ENCODE results near the gene PKNOX1.
"Not testable (repeated sequence)": the region's sequence is repeated elsewhere in the genome, so short reads cannot be mapped to it uniquely, and the experiment has no call there.

The PKNOX1 gene

GRCh38 chr21:42989816-42990650, 15.7 kb downstream of the PKNOX1 start:
- Histone ChIP-seq H3K9me3 (ENCODE audit: control insufficient read depth, low read depth, low read length) (no peaks in the 10 kb centered on the region), H3K27me3 (ENCODE audit: control insufficient read depth, insufficient read depth, low read length) (no peaks in the 10 kb centered on the region), H3K4me1 (ENCODE audit: control insufficient read depth, low read depth, low read length) (peaks cover 4% of the 10 kb centered on the region), H3K9ac (ENCODE audit: low read length) (no peak overlapping the region), H3K4me3 (ENCODE audit: low read length) (no peak overlapping the region), H3K27ac (ENCODE audit: low read length) (no peak overlapping the region), H3K36me3 (ENCODE audit: control insufficient read depth, low read depth, low read length) (no peaks in the 10 kb centered on the region)

DNA sequence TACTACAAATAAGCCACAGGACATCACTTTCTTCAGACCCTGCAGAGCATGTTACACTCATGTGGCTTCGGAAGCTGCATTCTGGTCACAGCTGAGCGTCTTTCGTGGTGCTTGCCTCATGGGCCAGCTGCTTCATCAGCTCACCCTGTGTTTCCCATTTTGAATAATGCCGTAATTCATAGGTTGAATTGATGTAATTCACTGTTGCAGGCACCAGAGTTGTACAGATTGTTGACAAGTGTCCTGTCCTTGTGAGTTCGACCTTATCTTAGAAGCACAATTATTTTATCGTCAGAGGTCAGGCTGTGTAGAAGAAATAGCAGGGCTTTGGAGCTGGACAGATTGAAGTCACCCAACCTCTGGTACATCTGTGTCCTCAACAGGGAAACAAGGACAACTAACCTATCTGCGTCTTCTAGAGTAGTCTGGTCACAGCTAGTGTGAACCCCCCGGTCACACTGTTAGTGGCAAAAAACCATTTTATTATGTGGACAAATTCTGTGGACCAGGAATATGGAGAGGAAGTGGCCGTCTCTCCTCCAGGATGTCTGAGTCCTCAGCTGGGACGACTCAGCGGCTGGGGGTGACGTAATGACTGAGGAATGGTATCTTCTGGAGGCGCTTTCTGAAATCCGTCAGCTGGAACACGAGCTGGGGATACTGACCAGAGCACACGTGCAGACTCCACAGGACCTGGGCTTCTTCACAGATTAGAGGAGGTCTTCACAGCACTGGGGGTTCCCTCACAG, 17.8 kb downstream of the PKNOX1 start:
- Histone ChIP-seq H3K9me3 (ENCODE audit: control insufficient read depth, low read depth, low read length) (no peaks in the 10 kb centered on the region), H3K27me3 (ENCODE audit: control insufficient read depth, insufficient read depth, low read length) (no peaks in the 10 kb centered on the region), H3K9ac (ENCODE audit: low read length) (no peak overlapping the region), H3K36me3 (ENCODE audit: control insufficient read depth, low read depth, low read length) (no peaks in the 10 kb centered on the region), H3K27ac (ENCODE audit: low read length) (no peak overlapping the region), H3K4me3 (ENCODE audit: low read length) (no peak overlapping the region), H3K4me1 (ENCODE audit: control insufficient read depth, low read depth, low read length) (peaks cover 4% of the 10 kb centered on the region)

DNA sequence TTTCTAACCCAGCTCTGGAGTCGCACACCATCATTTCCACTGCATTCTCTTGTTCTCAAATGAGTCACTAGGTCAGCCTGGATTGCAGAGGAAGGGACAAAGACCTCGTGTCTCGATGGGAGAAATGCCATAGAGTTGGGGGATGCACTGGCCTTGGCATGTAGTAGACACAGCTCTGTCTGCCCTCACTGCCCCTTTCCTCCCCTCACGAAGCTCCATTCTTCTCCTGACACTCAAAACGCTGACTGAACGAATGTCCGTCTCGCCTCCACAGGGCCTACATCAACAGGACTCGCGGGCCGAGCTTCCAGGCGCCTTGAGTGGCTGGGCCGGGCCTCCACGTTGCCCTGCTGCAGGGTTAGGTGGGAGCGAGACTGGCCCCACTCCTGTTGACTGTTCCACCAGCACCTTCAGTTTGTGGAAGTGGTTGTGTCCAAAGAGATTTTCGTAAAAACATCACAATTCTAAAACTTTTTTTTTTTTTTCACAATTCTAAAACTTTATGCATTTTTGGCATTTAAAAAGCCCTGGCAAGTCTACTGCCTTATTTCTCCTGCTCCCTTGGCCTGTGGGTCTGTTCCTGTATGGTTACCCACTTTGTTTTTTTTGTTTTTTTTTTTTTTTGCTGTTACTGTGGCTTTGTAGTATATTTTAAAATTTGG, 18.8 kb downstream of the PKNOX1 start:
- H3K36me3 ChIP-seq (ENCODE audit: control insufficient read depth, low read depth, low read length), result no peaks in the 10 kb centered on the region
- H3K4me1 ChIP-seq (ENCODE audit: control insufficient read depth, low read depth, low read length), result peaks cover 4% of the 10 kb centered on the region
- H3K27me3 ChIP-seq (ENCODE audit: control insufficient read depth, insufficient read depth, low read length), result no peaks in the 10 kb centered on the region
- H3K27ac ChIP-seq (ENCODE audit: low read length), result no peak overlapping the region
- H3K9me3 ChIP-seq (ENCODE audit: control insufficient read depth, low read depth, low read length), result peaks cover 3% of the 10 kb centered on the region
- no peak overlapping the region for H3K4me3 ChIP-seq (ENCODE audit: low read length)
- no peak overlapping the region for H3K9ac ChIP-seq (ENCODE audit: low read length)

DNA sequence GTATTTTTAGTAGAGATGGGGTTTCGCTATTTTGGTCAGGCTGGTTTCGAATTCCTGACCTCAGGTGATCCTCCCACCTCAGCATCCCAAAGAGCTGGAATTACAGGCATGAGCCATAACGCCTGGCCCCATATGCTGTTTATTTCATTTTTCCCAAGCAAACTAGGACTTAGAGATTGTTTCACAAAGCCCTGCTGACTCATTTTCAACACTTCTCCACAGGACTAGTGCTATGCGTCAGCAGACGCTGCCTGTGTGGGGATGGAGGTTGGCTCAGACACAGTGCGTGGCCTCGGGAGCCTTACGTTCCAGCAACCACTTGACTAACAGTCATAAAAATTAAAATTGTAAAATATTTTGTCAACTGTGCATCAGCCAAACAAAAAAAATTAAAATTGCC, 22.7 kb downstream of the PKNOX1 start:
- Histone ChIP-seq H3K27ac (ENCODE audit: low read length) (no peak overlapping the region), H3K9me3 (ENCODE audit: control insufficient read depth, low read depth, low read length) (peaks cover 7% of the 10 kb centered on the region), H3K4me1 (ENCODE audit: control insufficient read depth, low read depth, low read length) (peaks cover 4% of the 10 kb centered on the region), H3K27me3 (ENCODE audit: control insufficient read depth, insufficient read depth, low read length) (no peaks in the 10 kb centered on the region), H3K9ac (ENCODE audit: low read length) (no peak overlapping the region), H3K4me3 (ENCODE audit: low read length) (no peak overlapping the region), H3K36me3 (ENCODE audit: control insufficient read depth, low read depth, low read length) (no peaks in the 10 kb centered on the region)

GRCh38 chr21:42997983-42998382, 23.6 kb downstream of the PKNOX1 start:
- H3K4me3 ChIP-seq (ENCODE audit: low read length); H3K9me3 ChIP-seq (ENCODE audit: control insufficient read depth, low read depth, low read length); H3K36me3 ChIP-seq (ENCODE audit: control insufficient read depth, low read depth, low read length); H3K27ac ChIP-seq (ENCODE audit: low read length); H3K4me1 ChIP-seq (ENCODE audit: control insufficient read depth, low read depth, low read length); H3K27me3 ChIP-seq (ENCODE audit: control insufficient read depth, insufficient read depth, low read length); H3K9ac ChIP-seq (ENCODE audit: low read length): not testable (repeated sequence)

- not testable (repeated sequence) for H3K27ac ChIP-seq (ENCODE audit: low read length); H3K9ac ChIP-seq (ENCODE audit: low read length); H3K4me3 ChIP-seq (ENCODE audit: low read length); H3K27me3 ChIP-seq (ENCODE audit: control insufficient read depth, insufficient read depth, low read length); H3K36me3 ChIP-seq (ENCODE audit: control insufficient read depth, low read depth, low read length); H3K9me3 ChIP-seq (ENCODE audit: control insufficient read depth, low read depth, low read length); H3K4me1 ChIP-seq (ENCODE audit: control insufficient read depth, low read depth, low read length)
Measured at GRCh38 chr21:42999152-42999551, 24.8 kb downstream of the PKNOX1 start.

DNA sequence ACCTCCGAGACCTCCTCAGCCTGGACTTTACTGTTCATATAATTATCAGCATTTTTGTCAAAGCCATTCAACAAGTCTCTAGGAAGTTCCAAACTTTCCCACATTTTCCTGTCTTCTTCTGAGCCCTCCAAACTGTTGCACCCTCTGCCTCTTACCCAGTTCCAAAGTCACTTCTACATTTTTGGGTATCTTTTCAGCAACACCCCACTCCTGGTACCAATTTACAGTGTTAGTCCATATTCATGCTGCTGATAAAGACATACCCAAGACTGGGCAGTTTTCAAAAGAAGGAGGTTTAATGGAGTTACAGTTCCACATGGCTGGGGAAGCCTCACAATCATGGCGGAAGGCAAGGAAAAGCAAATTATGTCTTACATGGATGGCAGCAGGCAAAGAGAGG, 25.7 kb downstream of the PKNOX1 start:
- H3K4me1 ChIP-seq (ENCODE audit: control insufficient read depth, low read depth, low read length); H3K4me3 ChIP-seq (ENCODE audit: low read length); H3K9ac ChIP-seq (ENCODE audit: low read length); H3K9me3 ChIP-seq (ENCODE audit: control insufficient read depth, low read depth, low read length); H3K27ac ChIP-seq (ENCODE audit: low read length); H3K27me3 ChIP-seq (ENCODE audit: control insufficient read depth, insufficient read depth, low read length); H3K36me3 ChIP-seq (ENCODE audit: control insufficient read depth, low read depth, low read length): not testable (repeated sequence)

GRCh38 chr21:43001316-43001715, 27.0 kb downstream of the PKNOX1 start:
- H3K27ac ChIP-seq (ENCODE audit: low read length), result no peak overlapping the region
- no peaks in the 10 kb centered on the region for H3K4me1 ChIP-seq (ENCODE audit: control insufficient read depth, low read depth, low read length)
- H3K9me3 ChIP-seq (ENCODE audit: control insufficient read depth, low read depth, low read length), result peaks cover 7% of the 10 kb centered on the region
- H3K36me3 ChIP-seq (ENCODE audit: control insufficient read depth, low read depth, low read length), result peaks cover 3% of the 10 kb centered on the region
- H3K9ac ChIP-seq (ENCODE audit: low read length), result no peak overlapping the region
- no peak overlapping the region for H3K4me3 ChIP-seq (ENCODE audit: low read length)
- no peaks in the 10 kb centered on the region for H3K27me3 ChIP-seq (ENCODE audit: control insufficient read depth, insufficient read depth, low read length)

DNA sequence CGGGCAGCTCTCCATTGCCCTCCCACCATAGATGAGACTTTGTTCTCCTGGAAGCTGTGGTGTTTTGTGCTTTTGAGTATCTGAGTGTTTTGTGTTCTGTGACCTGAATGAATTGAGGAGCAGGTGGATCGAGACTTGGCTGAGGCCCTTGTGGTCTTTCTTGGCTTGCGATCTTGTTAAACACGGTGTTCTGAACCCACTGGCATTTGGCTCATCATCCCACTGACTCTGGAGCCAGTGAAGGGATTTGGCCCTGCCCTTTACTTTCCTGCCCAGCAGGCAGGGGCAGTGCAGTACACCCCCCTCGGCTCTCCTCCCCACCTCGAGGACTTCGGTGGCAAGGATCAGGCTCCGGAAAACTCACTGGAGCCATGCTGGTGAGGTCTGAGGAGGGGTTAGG, 30.6 kb downstream of the PKNOX1 start:
- Histone ChIP-seq H3K9ac (ENCODE audit: low read length) (no peak overlapping the region), H3K27me3 (ENCODE audit: control insufficient read depth, insufficient read depth, low read length) (no peaks in the 10 kb centered on the region), H3K36me3 (ENCODE audit: control insufficient read depth, low read depth, low read length) (peaks cover 9% of the 10 kb centered on the region), H3K4me3 (ENCODE audit: low read length) (no peak overlapping the region), H3K27ac (ENCODE audit: low read length) (no peak overlapping the region), H3K9me3 (ENCODE audit: control insufficient read depth, low read depth, low read length) (peaks cover 2% of the 10 kb centered on the region), H3K4me1 (ENCODE audit: control insufficient read depth, low read depth, low read length) (no peaks in the 10 kb centered on the region)

GRCh38 chr21:43005635-43006034, 31.3 kb downstream of the PKNOX1 start:
- Histone ChIP-seq H3K27me3 (ENCODE audit: control insufficient read depth, insufficient read depth, low read length) (no peaks in the 10 kb centered on the region), H3K27ac (ENCODE audit: low read length) (no peak overlapping the region), H3K9ac (ENCODE audit: low read length) (no peak overlapping the region), H3K9me3 (ENCODE audit: control insufficient read depth, low read depth, low read length) (no peaks in the 10 kb centered on the region), H3K36me3 (ENCODE audit: control insufficient read depth, low read depth, low read length) (peaks cover 9% of the 10 kb centered on the region), H3K4me1 (ENCODE audit: control insufficient read depth, low read depth, low read length) (no peaks in the 10 kb centered on the region), H3K4me3 (ENCODE audit: low read length) (no peak overlapping the region)

- not testable (repeated sequence) for H3K9ac ChIP-seq (ENCODE audit: low read length); H3K36me3 ChIP-seq (ENCODE audit: control insufficient read depth, low read depth, low read length); H3K4me3 ChIP-seq (ENCODE audit: low read length); H3K4me1 ChIP-seq (ENCODE audit: control insufficient read depth, low read depth, low read length); H3K27ac ChIP-seq (ENCODE audit: low read length); H3K9me3 ChIP-seq (ENCODE audit: control insufficient read depth, low read depth, low read length); H3K27me3 ChIP-seq (ENCODE audit: control insufficient read depth, insufficient read depth, low read length)
Measured at GRCh38 chr21:43006051-43006873, 31.9 kb downstream of the PKNOX1 start.
